Measurements from ENCODE around the gene DHRS3. TPM values are rescaled to one million over a fixed set of nuclear protein-coding genes. Genes with fewer than 3 reads are reported as not detected.

Gene DHRS3
- total RNA-seq, 1 experiment from 2014 or later, result 54.5 TPM

DNA sequence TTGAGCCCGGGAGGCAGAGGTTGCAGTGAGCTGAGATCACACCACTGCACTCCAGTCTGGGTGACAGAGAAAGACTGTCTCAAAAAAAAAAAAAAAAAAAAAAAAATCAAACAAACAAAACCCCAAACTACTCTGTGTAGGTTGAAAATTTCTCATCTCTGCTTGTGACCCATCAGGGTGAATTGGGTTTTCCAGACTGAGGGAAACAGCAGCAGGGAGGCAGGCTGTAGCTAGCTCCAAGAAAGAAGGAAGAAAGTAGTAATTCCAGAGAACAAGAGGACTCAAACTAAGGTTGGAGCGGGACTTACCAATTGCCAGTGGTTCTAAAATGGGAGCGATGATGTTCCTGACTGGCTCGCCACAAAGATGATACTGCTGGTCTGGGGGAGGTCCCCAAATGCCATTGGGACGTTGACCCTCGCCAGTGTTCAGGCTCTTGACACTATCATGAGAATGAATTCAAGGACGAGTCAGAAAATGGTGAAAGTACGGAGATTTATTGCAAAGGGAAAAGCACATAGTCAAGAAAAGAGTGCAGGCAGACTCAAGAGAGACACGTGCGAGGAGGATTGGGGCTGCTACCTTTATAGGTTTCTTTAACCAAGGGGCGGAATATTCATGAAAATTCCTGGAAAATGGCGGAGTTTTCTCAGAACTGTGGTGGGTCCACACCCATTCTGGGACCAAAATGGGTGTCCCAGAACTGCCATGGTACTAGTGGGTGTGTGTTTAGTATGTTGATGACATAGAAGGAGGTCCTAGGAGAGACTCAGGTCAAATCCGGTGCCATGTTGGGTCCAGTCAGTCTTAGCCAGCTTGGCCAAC is 39.3 kb upstream of the DHRS3 start:
- peaks cover 0 to 17% (median 2%) of the 10 kb centered on the region in 3 experiments; a peak in 4 of 7 replicates for H3K36me3 Mint-ChIP-seq (ENCODE audit: insufficient read depth in 1 of 3, low read depth in 3 of 3)
- H3K79me1 ChIP-seq (ENCODE audit: insufficient read depth, low read depth, low read length, poor library complexity, severe bottlenecking), result no peaks in the 10 kb centered on the region
- no peak overlapping the region for H2AFZ ChIP-seq (ENCODE audit: low read length)
- H3K4me3 Mint-ChIP-seq, result no peak overlapping the region
- TF ChIP-seq, protein P1, sequence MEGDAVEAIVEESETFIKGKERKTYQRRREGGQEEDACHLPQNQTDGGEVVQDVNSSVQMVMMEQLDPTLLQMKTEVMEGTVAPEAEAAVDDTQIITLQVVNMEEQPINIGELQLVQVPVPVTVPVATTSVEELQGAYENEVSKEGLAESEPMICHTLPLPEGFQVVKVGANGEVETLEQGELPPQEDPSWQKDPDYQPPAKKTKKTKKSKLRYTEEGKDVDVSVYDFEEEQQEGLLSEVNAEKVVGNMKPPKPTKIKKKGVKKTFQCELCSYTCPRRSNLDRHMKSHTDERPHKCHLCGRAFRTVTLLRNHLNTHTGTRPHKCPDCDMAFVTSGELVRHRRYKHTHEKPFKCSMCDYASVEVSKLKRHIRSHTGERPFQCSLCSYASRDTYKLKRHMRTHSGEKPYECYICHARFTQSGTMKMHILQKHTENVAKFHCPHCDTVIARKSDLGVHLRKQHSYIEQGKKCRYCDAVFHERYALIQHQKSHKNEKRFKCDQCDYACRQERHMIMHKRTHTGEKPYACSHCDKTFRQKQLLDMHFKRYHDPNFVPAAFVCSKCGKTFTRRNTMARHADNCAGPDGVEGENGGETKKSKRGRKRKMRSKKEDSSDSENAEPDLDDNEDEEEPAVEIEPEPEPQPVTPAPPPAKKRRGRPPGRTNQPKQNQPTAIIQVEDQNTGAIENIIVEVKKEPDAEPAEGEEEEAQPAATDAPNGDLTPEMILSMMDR (conservative IDR thresholded peaks at IDR 0.05), result no peak
- DNase-seq, result no peak
- no peak overlapping the region for H4K5ac ChIP-seq (ENCODE audit: insufficient read length, low read depth, low read length)
- H2BK20ac ChIP-seq (ENCODE audit: low read depth, low read length, poor library complexity, severe bottlenecking), result no peak overlapping the region
- peaks cover 12 to 14% of the 10 kb centered on the region in 2 experiments for H3K4me1 Mint-ChIP-seq
- no peak overlapping the region for H3K18ac ChIP-seq (ENCODE audit: insufficient read length, low read depth, low read length)
- H3K9me3 Mint-ChIP-seq, result peaks cover 11 to 12% of the 10 kb centered on the region in 2 experiments
- no peak overlapping the region for H2BK12ac ChIP-seq (ENCODE audit: insufficient read length, low read depth, low read length)
- no peak overlapping the region for H2BK120ac ChIP-seq (ENCODE audit: low read depth, low read length, poor library complexity, severe bottlenecking)
- H2AK5ac ChIP-seq (ENCODE audit: insufficient read length, low read length), result no peak overlapping the region
- H3K79me2 ChIP-seq (ENCODE audit: insufficient read depth, low read length), result no peaks in the 10 kb centered on the region
- no CpG with 5 or more reads among the region's 13 CpGs for WGBS (ENCODE audit: extremely low coverage, insufficient read length, low lambda C conversion rate)
- no peak overlapping the region for H4K91ac ChIP-seq (ENCODE audit: insufficient read length, low read depth, low read length)
- H3K4ac ChIP-seq (ENCODE audit: low read depth, low read length), result no peak overlapping the region
- H3K9me3 ChIP-seq (ENCODE audit: control insufficient read depth, low read depth, low read length), result no peaks in the 10 kb centered on the region
- H3K4me2 ChIP-seq (ENCODE audit: insufficient read depth, insufficient read length, low read length), result no peak overlapping the region
- H3K27ac ChIP-seq (ENCODE audit: insufficient read length, low read depth, low read length), result no peak overlapping the region
- no peak overlapping the region for H4K8ac ChIP-seq (replicated peaks; ENCODE audit: insufficient read length, low read depth, low read length)
- no peaks in the 10 kb centered on the region for H3K23me2 ChIP-seq (ENCODE audit: insufficient read length, low read depth, low read length, poor library complexity, severe bottlenecking)
- no peaks in the 10 kb centered on the region for H4K20me1 ChIP-seq (ENCODE audit: control insufficient read depth, insufficient read depth, insufficient read length)
- no peak overlapping the region for H3T11ph ChIP-seq (ENCODE audit: low read length)
- peak overlapping the region in 1 of 3 experiments; percentile 73; a peak in 3 of 7 replicates for H3K27ac Mint-ChIP-seq
- no peak overlapping the region for H3K56ac ChIP-seq (ENCODE audit: insufficient read length, low read depth, low read length)
- H3K23ac ChIP-seq (ENCODE audit: insufficient read length, low read depth, low read length), result no peak overlapping the region
- no peak overlapping the region for H2BK5ac ChIP-seq (ENCODE audit: insufficient read length, low read length)
- no peaks in the 10 kb centered on the region for H3K27me3 ChIP-seq (ENCODE audit: insufficient read depth, low read length)
- peak overlapping the region; percentile 44; the same call in 1 of the 2 replicates for H2BK15ac ChIP-seq (ENCODE audit: low read depth, low read length)
- no peaks in the 10 kb centered on the region for H3K4me1 ChIP-seq (ENCODE audit: insufficient read depth, low read length)
- H3K27me3 Mint-ChIP-seq (ENCODE audit: low read depth), result peaks cover 14% of the 10 kb centered on the region
- H3K14ac ChIP-seq (ENCODE audit: insufficient read depth, low read length), result no peak overlapping the region
- H3K9ac ChIP-seq (ENCODE audit: extremely low read depth, insufficient read length, low read length), result no peak overlapping the region

Measured in H9 (cell line).